Hematopoietic multipotent progenitor cell treated with erythropoietin and hydrocortisone succinate and interleukin-3 and kit ligand, for 4 days (in vitro differentiated cells): ENCODE results near the gene PSTPIP1.
"Not testable (repeated sequence)": the region's sequence is repeated elsewhere in the genome, so short reads cannot be mapped to it uniquely, and the experiment has no call there.

ENCODE experiments used
- DNase-seq: peaks from one replicate; pipeline ENCODE4 v3.0.0-alpha.2; 2015

The PSTPIP1 gene

GRCh38 chr15:76994971-76995945, at the start of gene PSTPIP1:
TSS of gene PSTPIP1 (plus strand) at chr15:76995126. CDS start at chr15:76995574, 448 bp downstream.
- DNase-seq: peak; percentile 70

- no peak for DNase-seq
These were observed 49.3 kb upstream of the PSTPIP1 start for GRCh38 chr15:76945494-76946093.

GRCh38 chr15:76947454-76947853, 47.5 kb upstream of the PSTPIP1 start:
- DNase-seq: no peak

- DNase-seq: peak; percentile 61
These were observed 43.7 kb upstream of the PSTPIP1 start for GRCh38 chr15:76951220-76951619.

GRCh38 chr15:76953913-76954312, 41.0 kb upstream of the PSTPIP1 start:
- DNase-seq: no peak

GRCh38 chr15:76954744-76955143, 40.2 kb upstream of the PSTPIP1 start:
- no peak for DNase-seq

- DNase-seq: no peak
These were observed 33.5 kb upstream of the PSTPIP1 start for GRCh38 chr15:76961268-76962011.

GRCh38 chr15:76962337-76963013, 32.5 kb upstream of the PSTPIP1 start:
- DNase-seq: no peak

- no peak for DNase-seq
These were observed 31.3 kb upstream of the PSTPIP1 start for GRCh38 chr15:76963596-76963995.

GRCh38 chr15:76964157-76964556, 30.8 kb upstream of the PSTPIP1 start:
- no peak for DNase-seq

GRCh38 chr15:76966051-76966450, 28.9 kb upstream of the PSTPIP1 start:
- not testable (repeated sequence) for DNase-seq

GRCh38 chr15:76967067-76967466, 27.9 kb upstream of the PSTPIP1 start:
- no peak for DNase-seq

- DNase-seq: no peak
These were observed 26.6 kb upstream of the PSTPIP1 start for GRCh38 chr15:76968306-76968705.

GRCh38 chr15:76972389-76973361, 22.3 kb upstream of the PSTPIP1 start:
- no peak for DNase-seq

- peak; percentile 72 for DNase-seq
These were observed 21.6 kb upstream of the PSTPIP1 start for GRCh38 chr15:76973362-76973743.

- no peak for DNase-seq
These were observed 21.0 kb upstream of the PSTPIP1 start for GRCh38 chr15:76973906-76974305.

- no peak for DNase-seq
These were observed 20.4 kb upstream of the PSTPIP1 start for GRCh38 chr15:76974456-76975036.

- no peak for DNase-seq
These were observed 18.8 kb upstream of the PSTPIP1 start for GRCh38 chr15:76976141-76976540.

- peak; percentile 35 for DNase-seq
These were observed 18.2 kb upstream of the PSTPIP1 start for GRCh38 chr15:76976572-76977270.

GRCh38 chr15:76978522-76979330, 16.2 kb upstream of the PSTPIP1 start:
- DNase-seq: no peak
